ENCODE results near the gene ACOXL.

DNA sequence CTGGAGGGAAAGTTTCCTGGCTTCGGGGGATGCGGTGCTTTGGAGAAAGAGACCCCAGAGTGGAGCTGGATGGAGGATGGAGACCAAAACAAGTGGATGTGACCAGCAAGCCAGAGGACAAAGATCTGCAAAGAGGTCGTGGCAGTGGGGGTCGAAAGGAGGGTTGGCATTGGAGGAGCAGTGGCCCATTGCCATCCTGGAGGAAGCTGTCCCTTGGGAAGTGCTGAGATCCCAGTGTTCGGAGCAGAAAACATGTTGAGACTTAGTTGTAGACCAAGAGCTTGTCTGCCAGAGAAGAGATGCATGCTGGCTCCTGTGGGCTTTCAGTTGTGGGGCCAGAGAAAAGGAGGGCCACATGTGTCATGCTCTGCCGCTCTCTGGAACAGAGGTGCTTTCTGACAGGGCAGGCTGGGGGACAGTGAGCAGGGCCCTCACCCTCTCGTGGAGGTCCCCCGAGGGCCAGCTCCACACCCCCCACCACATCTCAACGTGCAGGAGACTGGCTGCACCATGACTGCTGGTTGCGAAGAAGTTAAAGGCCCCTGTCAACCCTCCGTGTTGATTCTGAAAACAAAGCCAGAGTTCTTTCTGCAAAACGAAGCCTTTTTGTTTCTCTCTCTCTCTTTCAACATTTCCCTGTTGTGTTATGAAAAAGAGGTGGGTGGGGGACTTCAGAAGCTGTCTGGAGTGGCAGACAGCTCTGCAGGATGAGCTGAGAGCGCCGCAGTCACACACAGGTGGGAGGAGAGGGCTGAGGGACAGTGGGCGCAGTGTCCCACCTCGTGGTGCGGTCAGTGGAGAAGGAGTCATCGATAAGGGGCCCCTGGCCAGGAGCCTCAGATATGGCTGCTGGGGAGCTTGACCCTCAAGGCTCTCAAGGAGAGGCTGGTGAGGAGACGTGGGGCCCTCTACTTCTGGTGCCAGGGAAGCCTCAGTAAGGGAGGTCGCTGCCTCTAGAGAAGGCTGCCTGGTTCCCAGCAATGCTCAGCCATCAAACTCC lies 310.7 kb downstream of the ACOXL start:
- TF ChIP-seq, protein P1, sequence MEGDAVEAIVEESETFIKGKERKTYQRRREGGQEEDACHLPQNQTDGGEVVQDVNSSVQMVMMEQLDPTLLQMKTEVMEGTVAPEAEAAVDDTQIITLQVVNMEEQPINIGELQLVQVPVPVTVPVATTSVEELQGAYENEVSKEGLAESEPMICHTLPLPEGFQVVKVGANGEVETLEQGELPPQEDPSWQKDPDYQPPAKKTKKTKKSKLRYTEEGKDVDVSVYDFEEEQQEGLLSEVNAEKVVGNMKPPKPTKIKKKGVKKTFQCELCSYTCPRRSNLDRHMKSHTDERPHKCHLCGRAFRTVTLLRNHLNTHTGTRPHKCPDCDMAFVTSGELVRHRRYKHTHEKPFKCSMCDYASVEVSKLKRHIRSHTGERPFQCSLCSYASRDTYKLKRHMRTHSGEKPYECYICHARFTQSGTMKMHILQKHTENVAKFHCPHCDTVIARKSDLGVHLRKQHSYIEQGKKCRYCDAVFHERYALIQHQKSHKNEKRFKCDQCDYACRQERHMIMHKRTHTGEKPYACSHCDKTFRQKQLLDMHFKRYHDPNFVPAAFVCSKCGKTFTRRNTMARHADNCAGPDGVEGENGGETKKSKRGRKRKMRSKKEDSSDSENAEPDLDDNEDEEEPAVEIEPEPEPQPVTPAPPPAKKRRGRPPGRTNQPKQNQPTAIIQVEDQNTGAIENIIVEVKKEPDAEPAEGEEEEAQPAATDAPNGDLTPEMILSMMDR (IDR thresholded peaks at IDR 0.05) = no peak
- no peak for TF ChIP-seq POLR2A (IDR thresholded peaks at IDR 0.05)
